Measurements from ENCODE around the gene GAA. TPM values are rescaled to one million over a fixed set of nuclear protein-coding genes. Genes with fewer than 3 reads are reported as not detected.
A peak's percentile ranks its signal among the peaks of the same experiment; 100 is the strongest.

GAA gene
- polyA plus RNA-seq, 1 of the 3 experiments (the other 2 are of a cell fraction): 27.3 TPM

DNA sequence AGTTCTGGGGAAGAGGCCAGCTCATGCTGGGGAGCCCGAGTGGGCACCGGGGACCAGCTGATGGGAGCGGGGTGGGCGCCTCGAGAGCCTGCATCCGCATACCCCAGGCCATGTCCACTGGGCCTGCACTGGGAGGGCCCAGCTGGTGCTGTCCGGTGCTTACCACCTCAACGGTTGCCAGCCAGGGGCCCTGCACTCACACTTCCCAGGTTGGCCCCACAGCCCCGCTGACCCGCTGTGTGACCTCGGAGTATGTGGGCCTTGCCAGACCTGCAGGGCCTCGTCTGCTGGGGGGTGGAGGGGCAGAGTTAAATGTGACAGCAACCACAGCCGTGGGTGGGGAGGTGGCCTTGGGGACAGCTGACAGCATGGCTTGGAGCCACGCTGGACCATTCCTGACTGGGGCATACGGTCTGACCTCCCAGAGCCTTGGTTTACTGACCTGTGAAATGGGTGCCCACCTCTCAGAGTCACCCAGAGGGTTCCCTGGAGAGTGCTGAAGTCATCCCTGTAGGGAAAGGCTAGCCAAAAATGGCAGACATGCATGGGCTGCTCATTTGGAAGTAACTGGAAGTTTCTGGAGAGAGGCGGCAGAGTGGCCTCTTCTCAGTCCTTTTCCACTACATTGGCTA lies 5.4 kb upstream of the GAA start:
- H2AFZ ChIP-seq (ENCODE audit: low read depth): no peak overlapping the region
- TF ChIP-seq, protein P1, sequence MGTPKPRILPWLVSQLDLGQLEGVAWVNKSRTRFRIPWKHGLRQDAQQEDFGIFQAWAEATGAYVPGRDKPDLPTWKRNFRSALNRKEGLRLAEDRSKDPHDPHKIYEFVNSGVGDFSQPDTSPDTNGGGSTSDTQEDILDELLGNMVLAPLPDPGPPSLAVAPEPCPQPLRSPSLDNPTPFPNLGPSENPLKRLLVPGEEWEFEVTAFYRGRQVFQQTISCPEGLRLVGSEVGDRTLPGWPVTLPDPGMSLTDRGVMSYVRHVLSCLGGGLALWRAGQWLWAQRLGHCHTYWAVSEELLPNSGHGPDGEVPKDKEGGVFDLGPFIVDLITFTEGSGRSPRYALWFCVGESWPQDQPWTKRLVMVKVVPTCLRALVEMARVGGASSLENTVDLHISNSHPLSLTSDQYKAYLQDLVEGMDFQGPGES (IDR thresholded peaks at IDR 0.05; ENCODE audit: low read depth, low read length): no peak
- TF ChIP-seq, protein P2, sequence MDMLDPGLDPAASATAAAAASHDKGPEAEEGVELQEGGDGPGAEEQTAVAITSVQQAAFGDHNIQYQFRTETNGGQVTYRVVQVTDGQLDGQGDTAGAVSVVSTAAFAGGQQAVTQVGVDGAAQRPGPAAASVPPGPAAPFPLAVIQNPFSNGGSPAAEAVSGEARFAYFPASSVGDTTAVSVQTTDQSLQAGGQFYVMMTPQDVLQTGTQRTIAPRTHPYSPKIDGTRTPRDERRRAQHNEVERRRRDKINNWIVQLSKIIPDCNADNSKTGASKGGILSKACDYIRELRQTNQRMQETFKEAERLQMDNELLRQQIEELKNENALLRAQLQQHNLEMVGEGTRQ (IDR thresholded peaks at IDR 0.05; ENCODE audit: borderline replicate concordance, low read depth, low read length): no peak
- TF ChIP-seq EZH2phosphoT487 (IDR thresholded peaks at IDR 0.05; ENCODE audit: borderline replicate concordance, low read depth): no peak
- no peak for TF ChIP-seq SIN3A (IDR thresholded peaks at IDR 0.05; ENCODE audit: borderline replicate concordance, low read depth, low read length)
- TF ChIP-seq RCOR1 (IDR thresholded peaks at IDR 0.05; ENCODE audit: low read length): no peak
- TF ChIP-seq, protein P3, sequence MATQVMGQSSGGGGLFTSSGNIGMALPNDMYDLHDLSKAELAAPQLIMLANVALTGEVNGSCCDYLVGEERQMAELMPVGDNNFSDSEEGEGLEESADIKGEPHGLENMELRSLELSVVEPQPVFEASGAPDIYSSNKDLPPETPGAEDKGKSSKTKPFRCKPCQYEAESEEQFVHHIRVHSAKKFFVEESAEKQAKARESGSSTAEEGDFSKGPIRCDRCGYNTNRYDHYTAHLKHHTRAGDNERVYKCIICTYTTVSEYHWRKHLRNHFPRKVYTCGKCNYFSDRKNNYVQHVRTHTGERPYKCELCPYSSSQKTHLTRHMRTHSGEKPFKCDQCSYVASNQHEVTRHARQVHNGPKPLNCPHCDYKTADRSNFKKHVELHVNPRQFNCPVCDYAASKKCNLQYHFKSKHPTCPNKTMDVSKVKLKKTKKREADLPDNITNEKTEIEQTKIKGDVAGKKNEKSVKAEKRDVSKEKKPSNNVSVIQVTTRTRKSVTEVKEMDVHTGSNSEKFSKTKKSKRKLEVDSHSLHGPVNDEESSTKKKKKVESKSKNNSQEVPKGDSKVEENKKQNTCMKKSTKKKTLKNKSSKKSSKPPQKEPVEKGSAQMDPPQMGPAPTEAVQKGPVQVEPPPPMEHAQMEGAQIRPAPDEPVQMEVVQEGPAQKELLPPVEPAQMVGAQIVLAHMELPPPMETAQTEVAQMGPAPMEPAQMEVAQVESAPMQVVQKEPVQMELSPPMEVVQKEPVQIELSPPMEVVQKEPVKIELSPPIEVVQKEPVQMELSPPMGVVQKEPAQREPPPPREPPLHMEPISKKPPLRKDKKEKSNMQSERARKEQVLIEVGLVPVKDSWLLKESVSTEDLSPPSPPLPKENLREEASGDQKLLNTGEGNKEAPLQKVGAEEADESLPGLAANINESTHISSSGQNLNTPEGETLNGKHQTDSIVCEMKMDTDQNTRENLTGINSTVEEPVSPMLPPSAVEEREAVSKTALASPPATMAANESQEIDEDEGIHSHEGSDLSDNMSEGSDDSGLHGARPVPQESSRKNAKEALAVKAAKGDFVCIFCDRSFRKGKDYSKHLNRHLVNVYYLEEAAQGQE (IDR thresholded peaks at IDR 0.05; ENCODE audit: low read depth, low read length): 0 out of 2 replicates have a peak, but pooled peaks have one; percentile 23
- H3K9me2 ChIP-seq: no peaks in the 10 kb centered on the region
- no peak overlapping the region for H3K4me3 ChIP-seq (ENCODE audit: low read depth in 2 of 2, low read length in 1 of 2)
- no peaks in the 10 kb centered on the region for H3K9me3 ChIP-seq
- ChIA-PET POLR2A (interaction anchor here (0.6 kb wide), 1 partner anchor 257 kb away, joined by 3 read pairs; no protein-coding TSS in a partner anchor), CTCF (interaction anchor here (1.0 to 7.8 kb wide), 3 partner anchors 11 to 87 kb away, joined by 3 to 86 read pairs (median 4); no protein-coding TSS in a partner anchor)
- peak overlapping the region in 1 of 2 experiments; percentile 60; a peak in 1 of 4 replicates for H3K27ac ChIP-seq (ENCODE audit: low read depth in 2 of 2, low read length in 1 of 2)
- no peak overlapping the region for H3K4me2 ChIP-seq
- H3K27me3 ChIP-seq (ENCODE audit: insufficient read depth): no peaks in the 10 kb centered on the region
- no peaks in the 10 kb centered on the region for H4K20me1 ChIP-seq (ENCODE audit: insufficient read depth)
- H3K79me2 ChIP-seq (ENCODE audit: insufficient read depth): no peaks in the 10 kb centered on the region
- no peaks in the 10 kb centered on the region for H3K36me3 ChIP-seq (replicated peaks in 1 of 2; ENCODE audit: control insufficient read depth in 1 of 2, insufficient read depth in 2 of 2, low read length in 1 of 2)
- H3F3A ChIP-seq (replicated peaks; ENCODE audit: insufficient read depth): no peaks in the 10 kb centered on the region
- WGBS (ENCODE audit: low lambda C conversion rate): 64% methylated on average over 6 of the region's 16 CpGs
- DNase-seq: no peak
- no peak overlapping the region for H3K9ac ChIP-seq
- peaks cover 0 to 16% of the 10 kb centered on the region in 2 experiments; a peak in 2 of 4 replicates for H3K4me1 ChIP-seq (ENCODE audit: control insufficient read depth in 1 of 2, insufficient read depth in 2 of 2, low read depth in 1 of 2, low read length in 1 of 2)

DNA sequence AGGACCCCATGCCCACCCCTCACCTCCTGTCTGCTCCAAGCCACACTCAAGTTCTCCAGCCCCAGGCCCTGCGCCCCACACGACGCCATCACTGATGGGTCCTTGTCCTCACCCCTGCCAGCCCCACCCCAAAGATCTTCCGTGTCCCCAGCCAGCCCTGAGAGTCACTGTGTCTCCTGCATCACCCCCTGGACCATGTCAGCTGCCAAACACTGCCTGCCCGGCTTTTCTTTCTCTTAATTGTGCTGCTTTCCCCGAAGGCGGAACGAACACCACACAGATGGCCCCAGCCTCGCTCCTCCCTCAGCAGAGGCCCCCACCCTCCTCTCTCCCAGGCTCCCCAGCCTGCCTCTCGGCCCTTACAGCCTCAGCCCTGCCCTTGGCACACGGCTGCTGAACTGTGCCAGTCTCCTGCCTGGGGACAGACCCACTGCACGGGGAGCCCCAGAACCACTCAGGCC lies 4.8 kb upstream of the GAA start:
- Histone ChIP-seq H3K9ac (no peak overlapping the region), H4K20me1 (ENCODE audit: insufficient read depth) (no peaks in the 10 kb centered on the region), H3K27ac (ENCODE audit: low read depth in 2 of 2, low read length in 1 of 2) (peak overlapping the region in 1 of 2 experiments; percentile 60; a peak in 2 of 4 replicates), H3K9me2 (no peaks in the 10 kb centered on the region), H3K4me2 (no peak overlapping the region), H3K4me3 (ENCODE audit: low read depth in 2 of 2, low read length in 1 of 2) (no peak overlapping the region), H3K79me2 (ENCODE audit: insufficient read depth) (peaks cover under 1% of the 10 kb centered on the region; the same call in 1 of the 2 replicates), H3F3A (replicated peaks; ENCODE audit: insufficient read depth) (no peaks in the 10 kb centered on the region), H3K27me3 (ENCODE audit: insufficient read depth) (no peaks in the 10 kb centered on the region), H3K36me3 (replicated peaks in 1 of 2; ENCODE audit: control insufficient read depth in 1 of 2, insufficient read depth in 2 of 2, low read length in 1 of 2) (no peaks in the 10 kb centered on the region), H3K9me3 (no peaks in the 10 kb centered on the region), H3K4me1 (ENCODE audit: control insufficient read depth in 1 of 2, insufficient read depth in 2 of 2, low read depth in 1 of 2, low read length in 1 of 2) (peaks cover 0 to 16% of the 10 kb centered on the region in 2 experiments; a peak in 2 of 4 replicates), H2AFZ (ENCODE audit: low read depth) (no peak overlapping the region)
- TF ChIP-seq MXI1 (IDR thresholded peaks at IDR 0.05; ENCODE audit: low read depth, low read length) (peak; percentile 63; the same call in 1 of the 2 replicates), GATA2 (CRISPR knock-in tag; IDR thresholded peaks at IDR 0.05) (no peak), FOXJ3 (CRISPR knock-in tag; IDR thresholded peaks at IDR 0.05) (0 out of 2 replicates have a peak, but pooled peaks have one; percentile 46), EP300 (IDR thresholded peaks at IDR 0.05; ENCODE audit: borderline replicate concordance in 1 of 2, low read depth in 1 of 2, low read length in 1 of 2) (peak in 1 of 2 experiments; percentile 49; a peak in 1 of 4 replicates), TCF12 (IDR thresholded peaks at IDR 0.05) (no peak), EZH2phosphoT487 (IDR thresholded peaks at IDR 0.05; ENCODE audit: borderline replicate concordance, low read depth) (no peak), JUND (IDR thresholded peaks at IDR 0.05) (no peak), CHD2 (IDR thresholded peaks at IDR 0.05; ENCODE audit: low read length, partially characterized antibody) (peak; percentile 49)
- ChIA-PET CTCF (interaction anchor here (7.8 kb wide), 1 partner anchor 14 kb away, joined by 86 read pairs; no protein-coding TSS in a partner anchor), POLR2A (interaction anchor here (0.6 kb wide), 3 partner anchors 62 to 258 kb away, joined by 3 read pairs; no protein-coding TSS in a partner anchor)
- DNase-seq: peak; percentile 91
- 70% methylated on average over 12 of the region's 12 CpGs for WGBS (ENCODE audit: low lambda C conversion rate)
